Islet of Langerhans (tissue), 1 donor: Measurements from ENCODE around the gene SPINK8.
"Not testable (repeated sequence)": the region's sequence is repeated elsewhere in the genome, so short reads cannot be mapped to it uniquely, and the experiment has no call there.

Experiments
- FAIRE-seq: peaks from one replicate; lab custom pipeline; 2011; peaks lifted over from hg19 to GRCh38; lab: Jason Lieb, UNC

Gene SPINK8

GRCh38 chr3:48276911-48277641 lies 56.4 kb downstream of the SPINK8 start:
- FAIRE-seq = no peak

- FAIRE-seq = no peak
Measured at GRCh38 chr3:48275287-48276027, 58.0 kb downstream of the SPINK8 start.

- FAIRE-seq = no peak
Measured at GRCh38 chr3:48274452-48274851, 59.0 kb downstream of the SPINK8 start.

GRCh38 chr3:48273594-48274211 lies 59.8 kb downstream of the SPINK8 start:
- no peak for FAIRE-seq

GRCh38 chr3:48271763-48272498 lies 61.5 kb downstream of the SPINK8 start:
- FAIRE-seq = no peak

- not testable (repeated sequence) for FAIRE-seq
Measured at GRCh38 chr3:48271223-48271622, 62.2 kb downstream of the SPINK8 start.

- FAIRE-seq = no peak
Measured at GRCh38 chr3:48270306-48270705, 63.2 kb downstream of the SPINK8 start.

GRCh38 chr3:48269592-48269991 lies 63.9 kb downstream of the SPINK8 start:
- FAIRE-seq = no peak

GRCh38 chr3:48268936-48269561 lies 64.4 kb downstream of the SPINK8 start:
- FAIRE-seq = no peak

GRCh38 chr3:48268381-48268935 lies 65.0 kb downstream of the SPINK8 start:
- no peak for FAIRE-seq

GRCh38 chr3:48267782-48268181 lies 65.7 kb downstream of the SPINK8 start:
- FAIRE-seq = no peak

- no peak for FAIRE-seq
Measured at GRCh38 chr3:48258530-48258929, 74.9 kb downstream of the SPINK8 start.
